NCI-H2029 treated with DMSO at 0.1 percent for 48 hours (cell line): ENCODE results near the gene PITRM1.
"Not testable (repeated sequence)": the region's sequence is repeated elsewhere in the genome, so short reads cannot be mapped to it uniquely, and the experiment has no call there.

Experiments
- DNase-seq: peaks from one replicate; lab custom pipeline; 2025; lab: John Stamatoyannopoulos, UW

The PITRM1 gene

GRCh38 chr10:3198900-3199299 lies 26.3 kb upstream of the PITRM1 start:
- DNase-seq: no peak

DNA sequence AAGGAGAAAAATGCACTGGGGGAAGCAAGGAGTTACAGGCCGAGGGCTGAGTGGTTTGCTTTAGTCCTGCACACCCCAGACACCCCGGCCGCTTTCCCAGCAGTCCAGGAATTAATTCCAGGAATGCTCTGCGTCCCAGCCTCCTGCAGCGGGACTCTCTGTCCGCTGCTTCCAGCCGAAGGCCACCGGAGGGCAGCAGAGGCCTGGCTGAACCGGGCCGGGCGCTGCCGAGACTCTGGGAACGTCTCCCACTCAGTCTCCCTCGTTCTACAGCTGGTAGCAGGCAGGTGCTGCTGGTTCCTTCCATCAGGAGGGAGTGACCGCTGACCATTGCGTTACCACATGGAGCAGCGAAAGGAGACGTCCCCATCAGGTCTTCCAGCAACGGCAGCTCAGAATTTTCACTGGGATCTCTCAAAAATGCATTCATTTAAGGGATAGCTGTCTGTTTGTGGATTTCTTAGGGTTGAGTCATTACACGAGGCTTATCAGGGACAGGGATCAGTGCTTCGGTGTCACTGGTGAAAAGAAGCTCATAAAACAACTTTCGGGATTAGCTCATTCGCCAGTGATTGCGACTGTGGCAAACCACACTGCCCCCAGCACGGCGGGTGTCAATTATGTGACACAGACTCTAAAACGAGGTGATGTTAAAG lies 24.9 kb upstream of the PITRM1 start:
- peak; percentile 8 for DNase-seq

DNA sequence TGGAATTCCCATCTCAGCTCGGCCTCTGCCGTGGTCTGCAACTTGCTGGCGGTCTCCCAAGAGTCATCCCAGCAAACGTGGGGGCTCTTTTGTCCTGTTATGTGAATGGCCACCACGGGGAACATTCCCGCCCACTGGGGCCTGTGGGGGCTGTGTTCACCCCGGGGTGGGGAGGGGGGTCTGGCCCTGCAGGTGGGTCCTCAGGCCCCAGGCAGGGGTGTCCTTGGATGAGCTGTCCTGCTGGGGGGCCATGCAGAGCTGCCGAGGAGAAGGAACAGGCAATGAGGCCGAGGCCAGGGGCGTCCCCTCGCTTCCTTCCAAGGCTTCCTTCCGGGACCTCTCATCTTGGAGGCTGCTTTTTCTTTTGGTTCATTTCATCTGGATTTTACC lies 24.4 kb upstream of the PITRM1 start:
- DNase-seq: no peak

GRCh38 chr10:3196482-3196881 lies 23.9 kb upstream of the PITRM1 start:
- no peak for DNase-seq

DNA sequence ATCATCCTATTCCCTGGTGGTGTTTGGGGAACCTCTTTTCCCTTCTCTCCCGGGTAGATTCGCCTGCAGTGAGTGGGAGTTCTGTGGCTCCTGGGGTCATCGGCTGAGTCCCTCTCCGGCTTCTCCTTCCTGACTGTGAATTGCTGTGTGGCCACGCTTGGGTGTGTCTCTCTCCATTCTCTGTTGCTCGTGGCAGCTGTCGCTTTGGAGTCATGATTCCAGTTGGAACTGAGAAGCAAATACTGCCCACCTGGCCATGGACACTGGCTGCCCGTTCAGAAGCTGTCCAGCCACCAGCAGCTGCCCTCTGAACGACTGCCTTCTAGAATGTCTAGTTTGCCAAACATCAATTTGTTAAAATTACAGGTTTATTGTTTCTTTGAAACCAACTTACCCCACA lies 23.1 kb upstream of the PITRM1 start:
- no peak for DNase-seq

DNA sequence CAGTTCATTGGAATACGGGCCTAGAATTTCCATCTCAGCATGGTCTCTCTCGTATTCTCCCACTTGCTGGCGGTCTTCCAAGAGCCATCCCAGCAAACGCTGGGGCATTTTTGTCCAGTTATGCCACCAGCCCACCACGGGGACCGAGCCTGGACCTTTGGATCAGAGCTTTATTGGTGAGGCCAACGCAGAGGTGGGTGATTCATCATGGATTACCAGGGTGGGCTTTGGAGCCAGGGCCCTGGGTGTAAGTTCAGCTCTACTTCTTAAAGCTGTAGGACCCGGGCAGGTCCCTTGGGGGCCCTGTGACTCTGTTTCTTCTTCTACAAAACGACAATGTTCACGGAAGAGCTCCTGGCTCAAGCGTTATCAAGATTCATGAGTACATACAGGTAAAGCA lies 22.7 kb upstream of the PITRM1 start:
- DNase-seq: no peak

- DNase-seq: no peak
Observed at GRCh38 chr10:3194871-3195270, 22.3 kb upstream of the PITRM1 start.

DNA sequence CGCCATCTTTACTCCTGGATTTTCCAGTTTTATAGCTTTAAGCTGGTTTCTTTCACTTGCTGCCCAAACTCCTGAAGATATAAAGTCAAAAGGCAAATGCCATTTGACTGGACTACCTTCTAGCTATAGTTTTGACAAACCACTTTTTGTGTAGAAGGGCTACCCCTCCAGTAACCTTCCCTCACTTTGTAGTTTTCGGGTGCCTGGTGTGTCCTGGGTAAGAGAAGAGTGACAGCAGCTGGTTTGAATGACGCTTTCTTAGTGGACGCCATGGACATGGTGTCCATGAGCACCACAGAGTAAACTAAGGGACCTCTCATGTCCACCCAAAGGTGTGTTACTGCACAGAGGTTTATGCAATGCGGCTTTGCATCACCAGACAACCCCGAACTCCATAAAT lies 21.2 kb upstream of the PITRM1 start:
- DNase-seq: no peak

GRCh38 chr10:3192856-3193635 lies 20.5 kb upstream of the PITRM1 start:
- peak; percentile 67 for DNase-seq

GRCh38 chr10:3190817-3191216 lies 18.2 kb upstream of the PITRM1 start:
- DNase-seq: no peak

GRCh38 chr10:3187229-3187628 lies 14.6 kb upstream of the PITRM1 start:
- DNase-seq: not testable (repeated sequence)

- no peak for DNase-seq
Observed at GRCh38 chr10:3186368-3186767, 13.8 kb upstream of the PITRM1 start.

DNA sequence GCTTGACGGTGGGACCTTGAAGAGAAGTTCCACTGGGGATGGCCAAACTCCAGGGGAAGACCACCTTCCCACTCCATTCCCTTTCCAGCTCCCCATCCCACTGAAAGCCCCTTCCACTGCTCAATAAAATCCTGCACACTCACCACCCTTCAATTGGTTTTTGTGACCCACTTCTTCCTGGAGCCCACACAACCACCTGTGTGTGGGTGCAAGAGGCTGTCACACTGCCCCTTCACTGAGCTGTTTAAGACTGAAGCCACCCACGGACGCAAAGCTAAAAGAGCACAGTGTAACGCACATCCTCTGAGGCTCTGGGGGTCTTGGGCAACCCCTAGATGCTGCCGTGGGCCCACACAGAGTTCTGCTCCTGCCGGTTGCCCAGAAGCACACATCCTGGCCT lies 12.8 kb upstream of the PITRM1 start:
- no peak for DNase-seq

DNA sequence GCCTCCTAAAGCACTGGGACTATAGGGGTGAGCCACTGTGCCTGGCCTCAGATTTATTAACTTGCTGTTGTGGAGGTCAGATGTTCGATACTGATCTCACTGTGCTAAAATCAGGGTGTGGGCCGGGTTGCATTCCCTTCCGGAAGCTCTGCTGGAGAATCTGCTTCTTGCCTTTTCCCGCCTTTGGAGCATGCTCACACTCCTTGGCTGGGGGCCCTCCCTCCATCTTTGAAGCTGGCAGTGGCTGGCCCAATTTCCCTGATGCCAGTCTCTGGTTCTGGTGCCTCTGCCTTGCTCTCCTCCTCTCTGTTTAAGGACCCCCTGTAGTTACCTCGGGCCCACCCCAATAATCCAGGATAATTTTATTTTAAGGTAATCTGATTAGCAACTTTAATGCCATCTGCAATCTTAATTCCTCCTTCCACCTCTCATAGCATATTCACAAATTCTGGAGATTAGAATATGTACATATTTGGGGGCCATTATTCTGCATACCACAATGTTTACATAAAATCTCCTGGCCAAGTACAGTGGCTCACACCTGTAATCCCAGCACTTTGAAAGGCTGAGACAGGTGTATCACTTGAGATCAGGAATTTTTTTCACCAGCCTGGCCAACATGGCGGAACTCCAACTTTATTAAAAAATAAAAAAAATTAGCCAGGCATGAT lies 7.9 kb upstream of the PITRM1 start:
- DNase-seq: no peak

DNA sequence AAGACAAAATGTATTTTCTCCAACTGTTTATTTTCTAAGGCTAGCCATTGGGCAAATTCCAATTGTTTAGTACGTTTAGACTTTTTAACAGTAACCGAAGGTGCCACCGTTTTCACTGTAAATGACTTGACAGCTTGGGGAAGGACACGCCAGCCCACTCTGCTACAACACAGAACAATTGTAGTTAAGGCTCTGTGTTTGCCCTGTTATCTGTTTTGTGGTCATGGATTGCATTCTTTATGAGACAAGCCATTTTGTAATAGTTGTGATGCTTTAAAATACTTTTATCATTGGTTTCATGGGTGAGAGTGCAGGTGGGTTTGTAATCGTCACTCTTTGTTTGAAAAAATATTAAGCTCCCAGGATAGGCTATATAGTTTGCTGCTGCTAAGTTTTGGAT lies 6.6 kb upstream of the PITRM1 start:
- no peak for DNase-seq

DNA sequence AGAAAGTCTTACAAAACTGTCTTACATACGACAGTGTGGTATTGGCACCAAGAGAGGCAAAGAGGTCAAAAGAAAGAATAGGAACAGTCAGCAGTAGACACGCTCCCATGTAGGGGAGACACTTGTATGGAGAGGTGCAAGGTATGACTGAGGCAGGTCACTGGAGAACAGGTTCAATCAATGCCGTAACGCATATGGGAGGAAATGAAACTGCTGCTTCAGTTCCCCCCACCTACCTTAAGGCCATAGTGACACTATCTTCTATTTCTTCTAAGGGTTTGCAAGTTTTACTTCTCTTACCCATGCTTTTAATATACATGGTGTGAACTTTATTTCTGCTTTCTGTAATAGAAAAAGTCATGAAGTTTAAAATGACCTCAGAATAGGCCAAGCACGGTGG lies 5.5 kb upstream of the PITRM1 start:
- no peak for DNase-seq

- peak; percentile 92 for DNase-seq
Observed at GRCh38 chr10:3173171-3173878, 743 bp upstream of the PITRM1 start.

- no peak for DNase-seq
Observed at GRCh38 chr10:3172081-3172445, 519 bp downstream of the PITRM1 start.

DNA sequence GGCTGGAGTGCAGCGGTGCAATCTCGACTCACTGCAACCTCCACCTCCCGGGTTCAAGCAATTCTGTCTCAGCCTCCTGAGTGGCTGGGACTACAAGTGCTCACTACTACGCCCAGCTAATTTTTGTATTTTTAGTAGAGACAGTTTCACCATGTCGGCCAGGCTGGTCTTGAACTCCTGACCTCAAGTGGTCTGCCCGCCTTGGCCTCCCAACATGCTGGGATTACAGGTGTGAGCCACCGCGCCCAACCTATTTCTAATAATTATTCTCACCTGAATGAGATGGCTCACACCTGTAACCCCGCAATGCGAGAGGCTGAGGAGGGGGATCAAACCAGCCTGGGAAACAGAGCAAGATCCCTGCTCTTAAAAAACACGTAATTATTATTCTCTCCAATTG lies 1.1 kb downstream of the PITRM1 start:
- DNase-seq: not testable (repeated sequence)

DNA sequence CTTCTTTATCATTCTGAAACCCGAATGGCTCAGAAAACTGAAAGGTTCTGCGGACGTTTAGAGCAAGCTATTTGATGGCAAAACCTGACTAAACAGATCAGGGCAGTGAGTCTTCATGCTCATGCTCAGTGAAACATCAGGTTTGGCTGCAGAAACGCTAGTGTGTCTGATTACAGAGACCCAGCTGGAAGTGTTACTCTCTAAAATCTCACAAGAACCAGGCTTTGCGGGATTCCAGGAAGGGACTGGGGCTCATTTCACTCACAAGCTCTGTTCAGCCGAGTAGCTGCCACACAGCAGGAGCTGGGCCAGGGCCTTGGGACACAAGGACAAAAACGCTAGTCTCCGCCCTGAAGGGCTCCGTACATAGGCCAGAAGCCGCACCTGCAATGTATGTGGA lies 2.9 kb downstream of the PITRM1 start:
- DNase-seq: no peak

- no peak for DNase-seq
Observed at GRCh38 chr10:3169271-3169670, 3.3 kb downstream of the PITRM1 start.

DNA sequence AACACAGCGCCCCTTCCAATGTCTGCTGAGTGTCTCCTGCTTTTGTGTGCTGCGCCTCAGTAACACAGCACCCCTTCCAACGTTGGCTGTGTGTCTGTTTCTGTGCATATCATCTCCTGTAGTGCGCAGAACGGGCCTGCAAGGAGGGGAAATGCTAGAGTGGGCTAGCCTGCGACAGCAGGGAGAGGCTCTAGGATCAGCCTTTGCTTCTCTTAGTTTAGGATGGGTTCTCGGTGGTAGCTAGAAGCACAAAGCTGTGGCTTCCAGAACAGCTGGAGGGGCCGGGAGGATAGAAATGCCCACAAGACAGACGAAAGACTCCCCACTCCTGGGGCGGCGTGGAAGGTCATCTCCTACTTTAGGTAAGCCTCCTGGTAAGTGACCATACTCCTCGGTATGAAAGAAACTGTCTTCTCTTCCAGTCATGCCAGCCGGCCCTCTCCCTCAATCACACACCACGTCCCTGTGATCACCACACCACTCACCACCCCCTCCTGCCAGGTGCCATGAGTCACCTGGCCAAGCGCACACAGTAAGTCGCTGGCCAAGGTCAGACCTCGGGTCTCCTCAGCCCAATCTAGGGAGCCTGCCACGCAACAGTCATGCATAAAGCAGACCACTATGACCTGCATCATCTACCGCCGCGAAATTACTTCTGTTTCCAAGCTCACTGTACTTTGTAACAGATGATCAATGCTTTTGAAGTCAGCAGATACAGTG lies 4.8 kb downstream of the PITRM1 start:
- DNase-seq: no peak
